Fibroblast of lung (primary cell): ENCODE data around the gene ZSCAN22. TPM values are rescaled to one million over a fixed set of nuclear protein-coding genes. Genes with fewer than 3 reads are reported as not detected.

Experiments
- DNase-seq, 2 donors: peaks; one replicate each; pipeline versions ENCODE4 v3.0.0 to v3.0.0-alpha.2; 2010; ENCODE audit warnings: low read depth in 2 of 2
- H2AFZ ChIP-seq: 2 replicates; pipeline ENCODE4 v1.5.1; 2012; ENCODE audit warnings: low read length, control low read depth, inconsistent platforms
- H3K27ac ChIP-seq: 2 replicates; pipeline ENCODE4 v1.5.1; 2011; ENCODE audit warnings: low read length, control low read depth; ENCODE audit not compliant: insufficient read depth
- H3K27me3 ChIP-seq: 2 replicates; pipeline ENCODE4 v1.5.1; 2011; ENCODE audit warnings: mild to moderate bottlenecking, low read length; ENCODE audit not compliant: control insufficient read depth, insufficient read depth
- H3K36me3 ChIP-seq: 2 replicates; pipeline ENCODE4 v1.5.1; 2011; ENCODE audit warnings: low read length; ENCODE audit not compliant: control insufficient read depth, insufficient read depth
- H3K4me1 ChIP-seq: 2 replicates; pipeline ENCODE4 v1.5.1; 2011; ENCODE audit warnings: low read length; ENCODE audit not compliant: control insufficient read depth, insufficient read depth; ENCODE audit errors: extremely low read depth
- H3K4me2 ChIP-seq: 2 replicates; pipeline ENCODE4 v1.5.1; 2011; ENCODE audit warnings: low read length, control low read depth; ENCODE audit not compliant: insufficient read depth; ENCODE audit errors: extremely low read depth
- H3K4me3 ChIP-seq, 4 experiments: fragments of 200-600 bp in 1 of 4; sonication (generic) in 1 of 4; replicated peaks in 1 of 4; 2 replicates each; pipeline ENCODE4 v1.5.1; 2011 to 2016; ENCODE audit warnings: low read length in 4 of 4, low read depth in 3 of 4, mild to moderate bottlenecking in 3 of 4, control low read depth in 2 of 4, inconsistent platforms in 1 of 4, mixed read lengths in 1 of 4; ENCODE audit not compliant: insufficient read depth in 1 of 4; ENCODE audit errors: control extremely low read depth in 1 of 4
- H3K79me2 ChIP-seq: 2 replicates; pipeline ENCODE4 v1.5.1; 2012; ENCODE audit warnings: mild to moderate bottlenecking, low read length, inconsistent platforms; ENCODE audit not compliant: control insufficient read depth, insufficient read depth
- H3K9ac ChIP-seq: 2 replicates; pipeline ENCODE4 v1.5.1; 2011; ENCODE audit warnings: mild to moderate bottlenecking, low read length, control low read depth; ENCODE audit not compliant: insufficient read depth
- H3K9me3 ChIP-seq: 2 replicates; pipeline ENCODE4 v1.5.1; 2012; ENCODE audit warnings: low read depth, low read length; ENCODE audit not compliant: control insufficient read depth, insufficient read depth
- H4K20me1 ChIP-seq: 2 replicates; pipeline ENCODE4 v1.5.1; 2011; ENCODE audit warnings: low read length; ENCODE audit not compliant: control insufficient read depth, insufficient read depth; ENCODE audit errors: extremely low read depth
- CTCF ChIP-seq, 2 donors: IDR thresholded peaks in 1 of 2; conservative IDR thresholded peaks in 1 of 2; 1 replicate in 1 of 2; 2 replicates in 1 of 2; pipeline ENCODE4 v1.5.1; 2011 to 2012; ENCODE audit warnings: low read length in 2 of 2, control low read depth in 1 of 2, inconsistent platforms in 1 of 2, low read depth in 1 of 2, mild to moderate bottlenecking in 1 of 2
- EZH2 ChIP-seq: IDR thresholded peaks from 2 replicates; pipeline ENCODE4 v1.5.1; 2012; ENCODE audit warnings: low read length, control low read depth, mild to moderate bottlenecking; ENCODE audit errors: missing control alignments
- polyA plus RNA-seq, 2 donors: library from polyadenylated mRNA; depleted of rRNA in 1 of 2; stranded (reverse) in 1 of 2; unstranded in 1 of 2; fragments of >200 nt; gene quantifications; 2 replicates each; pipeline ENCODE4 v1.2.1, GENCODE V29; 2011 to 2012; ENCODE audit warnings: missing spikeins in 1 of 2
- total RNA-seq: library from RNA; depleted of rRNA; stranded (reverse); fragments of >200 nt; gene quantifications from 2 replicates; pipeline ENCODE4 v1.2.1, GENCODE V29; 2014

Gene ZSCAN22
- total and polyA plus RNA-seq, 2 donors (not counting 1 experiment from before 2014, with no cell fraction given), result 2.8 to 3.0 TPM

- H3K27ac ChIP-seq, result peak overlapping the region; percentile 91
- H3K9me3 ChIP-seq, result no peaks in the 10 kb centered on the region
- H3K4me1 ChIP-seq, result peaks cover 9% of the 10 kb centered on the region
- peaks cover 6% of the 10 kb centered on the region for H3K79me2 ChIP-seq
- H2AFZ ChIP-seq, result no peak overlapping the region
- no peaks in the 10 kb centered on the region for H3K36me3 ChIP-seq
- peak overlapping the region; percentile 72 for H3K9ac ChIP-seq
- peak overlapping the region; percentile 92 for H3K4me2 ChIP-seq
- TF ChIP-seq EZH2 (no peak), CTCF (conservative IDR thresholded peaks at IDR 0.05 in 1 of 2, IDR thresholded peaks at IDR 0.05 in 1 of 2; ENCODE audit: low read depth in 1 of 2, low read length in 2 of 2) (no peak)
- no peaks in the 10 kb centered on the region for H4K20me1 ChIP-seq
- no peaks in the 10 kb centered on the region for H3K27me3 ChIP-seq
- DNase-seq, result no peak
- H3K4me3 ChIP-seq, result peak overlapping the region; percentile 65 to 86 (median 74)
Measured at GRCh38 chr19:58381460-58382212, 54.8 kb downstream of the ZSCAN22 start.

DNA sequence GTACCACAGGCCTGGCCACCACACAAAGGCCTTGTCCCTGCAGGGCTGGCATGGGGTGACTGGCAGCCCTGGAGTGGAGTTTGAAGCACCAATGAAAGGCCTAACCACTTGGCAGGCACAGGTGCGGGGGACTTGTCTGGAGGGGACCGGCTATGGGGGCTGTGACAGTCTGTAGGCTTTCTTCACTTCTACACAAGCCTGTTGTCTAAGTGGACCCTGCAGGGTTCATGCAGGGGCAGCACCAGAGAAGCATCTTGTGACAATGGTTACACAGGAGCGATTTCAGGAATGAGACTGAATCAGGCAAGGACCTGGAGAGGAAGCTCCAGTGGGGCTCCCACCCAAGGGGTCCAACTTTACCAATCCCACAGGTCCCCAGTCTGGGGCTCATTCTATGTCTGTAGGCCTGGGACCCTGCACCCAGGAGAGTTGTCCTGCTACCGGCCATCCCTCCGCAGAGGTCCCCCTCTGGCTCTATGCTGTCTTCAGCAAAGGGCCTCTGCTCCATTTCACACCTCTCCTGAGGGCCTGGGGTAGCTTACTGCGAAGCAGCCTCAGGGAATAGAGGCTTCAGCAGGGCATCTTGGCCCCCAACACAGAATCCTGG is 56.3 kb downstream of the ZSCAN22 start:
- no peaks in the 10 kb centered on the region for H4K20me1 ChIP-seq
- no peaks in the 10 kb centered on the region for H3K27me3 ChIP-seq
- H2AFZ ChIP-seq, result no peak overlapping the region
- no peak overlapping the region for H3K9ac ChIP-seq
- H3K9me3 ChIP-seq, result no peaks in the 10 kb centered on the region
- peaks cover 16% of the 10 kb centered on the region for H3K79me2 ChIP-seq
- no peak overlapping the region for H3K27ac ChIP-seq
- H3K36me3 ChIP-seq, result no peaks in the 10 kb centered on the region
- DNase-seq, result no peak
- H3K4me1 ChIP-seq, result peaks cover 11% of the 10 kb centered on the region
- TF ChIP-seq CTCF (conservative IDR thresholded peaks at IDR 0.05 in 1 of 2, IDR thresholded peaks at IDR 0.05 in 1 of 2; ENCODE audit: low read depth in 1 of 2, low read length in 2 of 2) (no peak), EZH2 (no peak)
- H3K4me3 ChIP-seq, result no peak overlapping the region
- H3K4me2 ChIP-seq, result no peak overlapping the region

DNA sequence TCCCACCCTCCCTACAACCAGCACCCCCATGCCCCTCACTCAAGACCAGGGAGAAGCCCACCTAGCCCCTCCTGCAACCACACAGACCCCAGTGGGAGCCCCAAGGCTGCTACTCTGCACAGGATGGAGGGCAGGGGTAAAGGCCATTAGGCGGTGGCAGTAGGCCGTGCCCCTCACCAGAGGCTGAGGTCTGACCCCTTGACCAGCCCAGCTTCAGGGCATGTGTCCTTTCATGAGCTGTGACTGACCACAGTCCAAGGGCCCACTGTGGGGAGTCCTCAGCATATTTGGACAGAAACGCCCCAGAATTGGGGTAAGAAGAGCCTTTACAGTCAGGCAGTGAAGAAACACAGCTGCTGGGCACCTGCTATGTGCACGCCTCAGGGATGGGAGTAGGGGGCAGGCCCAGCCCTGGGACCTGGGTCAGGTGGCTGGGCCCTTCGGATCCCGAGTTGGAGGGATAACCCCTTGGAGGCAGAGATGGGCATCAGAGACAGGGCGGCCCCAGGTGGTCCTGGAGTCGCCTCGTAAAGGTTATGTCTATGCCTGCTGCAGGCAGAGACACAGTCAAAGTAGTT is 58.6 kb downstream of the ZSCAN22 start:
- Histone ChIP-seq H3K4me2 (peak overlapping the region; percentile 4), H3K9ac (no peak overlapping the region), H3K9me3 (no peaks in the 10 kb centered on the region), H3K79me2 (peaks cover 31% of the 10 kb centered on the region), H2AFZ (no peak overlapping the region), H3K4me3 (peak overlapping the region in 2 of 4 experiments; percentile 96 to 99), H3K27me3 (no peaks in the 10 kb centered on the region), H4K20me1 (no peaks in the 10 kb centered on the region), H3K27ac (no peak overlapping the region), H3K36me3 (peaks cover 2% of the 10 kb centered on the region), H3K4me1 (peaks cover 14% of the 10 kb centered on the region)
- TF ChIP-seq EZH2 (no peak), CTCF (conservative IDR thresholded peaks at IDR 0.05 in 1 of 2, IDR thresholded peaks at IDR 0.05 in 1 of 2; ENCODE audit: low read depth in 1 of 2, low read length in 2 of 2) (no peak)
- no peak for DNase-seq
